Measurements from ENCODE around the gene PRRG2. TPM values are rescaled to one million over a fixed set of nuclear protein-coding genes. Genes with fewer than 3 reads are reported as not detected.

PRRG2 gene
- total and polyA plus RNA-seq, 2 experiments from 2014 or later = 2.0 to 3.8 TPM

- TF ChIP-seq REST (IDR thresholded peaks at IDR 0.05; ENCODE audit: unreplicated experiment) (no peak), JUNB (IDR thresholded peaks at IDR 0.05; ENCODE audit: unreplicated experiment) (no peak)
Observed at GRCh38 chr19:49605605-49606004, 24.5 kb downstream of the PRRG2 start (continued).

- Histone ChIP-seq H3K36me3 (ENCODE audit: insufficient read depth) (peaks cover 13% of the 10 kb centered on the region), H4K20me1 (replicated peaks; ENCODE audit: insufficient read depth) (peaks cover 49% of the 10 kb centered on the region)
- H3K27ac Mint-ChIP-seq = no peak overlapping the region
- no peak for TF ChIP-seq CTCF (conservative IDR thresholded peaks at IDR 0.05; ENCODE audit: low read depth in 2 of 2)
- no peak for TF ChIP-seq NANOG (IDR thresholded peaks at IDR 0.05; ENCODE audit: borderline replicate concordance)
- no peak for TF ChIP-seq JUNB (IDR thresholded peaks at IDR 0.05; ENCODE audit: unreplicated experiment)
- TF ChIP-seq POLR2AphosphoS5 (IDR thresholded peaks at IDR 0.05; ENCODE audit: low read depth) = no peak
- no peak for TF ChIP-seq REST (IDR thresholded peaks at IDR 0.05; ENCODE audit: unreplicated experiment)
- no peak for TF ChIP-seq EZH2 (IDR thresholded peaks at IDR 0.05; ENCODE audit: low read depth, unreplicated experiment)
- TF ChIP-seq ZNF462 (CRISPR knock-in tag; IDR thresholded peaks at IDR 0.05) = no peak
Observed at GRCh38 chr19:49609499-49610092, 28.5 kb downstream of the PRRG2 start.

More at GRCh38 chr19:49609499-49610092, 28.5 kb downstream of the PRRG2 start:
- H3K36me3 Mint-ChIP-seq (ENCODE audit: low read depth) = peaks cover 72% of the 10 kb centered on the region
- Histone ChIP-seq H3K4me2 (no peak overlapping the region), H3K4me1 (ENCODE audit: insufficient read depth) (no peaks in the 10 kb centered on the region; the same call in 1 of the 2 replicates), H3K79me2 (replicated peaks; ENCODE audit: insufficient read depth) (peaks cover 91% of the 10 kb centered on the region), H3F3A (replicated peaks; ENCODE audit: low read depth) (peaks cover 20% of the 10 kb centered on the region; the same call in 1 of the 2 replicates), H3K9me2 (ENCODE audit: insufficient read depth) (no peaks in the 10 kb centered on the region), H3K27ac (ENCODE audit: low read depth) (no peak overlapping the region), H3K27me3 (ENCODE audit: insufficient read depth) (no peaks in the 10 kb centered on the region), H3K4me3 (no peak overlapping the region), H2AFZ (no peak overlapping the region)
- H3K4me3 Mint-ChIP-seq = no peak overlapping the region
- ATAC-seq = no peak
- H3K27me3 Mint-ChIP-seq (ENCODE audit: insufficient read depth, low read depth, poor library complexity) = peaks cover 14% of the 10 kb centered on the region
- no peak for DNase-seq (ENCODE audit: low spot score)
- no peaks in the 10 kb centered on the region for H3K4me1 Mint-ChIP-seq
- H3K9me3 Mint-ChIP-seq = no peaks in the 10 kb centered on the region
